Cerebellar cortex (tissue), 1 donor: ENCODE measurements around the gene GRK7.
"Not testable (repeated sequence)": the region's sequence is repeated elsewhere in the genome, so short reads cannot be mapped to it uniquely, and the experiment has no call there.

Experiments
- DNase-seq: peaks from one replicate; pipeline ENCODE4 v3.0.0-alpha.2; 2015; ENCODE audit warnings: low spot score

The GRK7 gene

DNA sequence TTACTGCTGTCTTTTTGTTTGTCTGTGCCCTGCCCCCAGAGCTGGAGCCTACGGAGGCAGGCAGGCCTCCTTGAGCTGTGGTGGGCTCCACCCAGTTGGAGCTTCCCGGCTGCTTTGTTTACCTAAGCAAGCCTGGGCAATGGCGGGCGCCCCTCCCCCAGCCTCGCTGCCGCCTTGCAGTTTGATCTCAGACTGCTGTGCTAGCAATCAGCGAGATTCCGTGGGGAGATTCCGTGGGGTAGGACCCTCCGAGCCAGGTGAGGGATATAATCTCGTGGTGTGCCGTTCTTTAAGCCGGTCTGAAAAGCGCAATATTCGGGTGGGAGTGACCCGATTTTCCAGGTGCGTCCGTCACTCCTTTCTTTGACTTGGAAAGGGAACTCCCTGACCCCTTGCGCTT is 656 bp upstream of the GRK7 start:
- DNase-seq, result not testable (repeated sequence)

- no peak for DNase-seq
Observed at GRCh38 chr3:141764045-141764444, 837 bp downstream of the GRK7 start.

GRCh38 chr3:141764465-141764864 is 1.3 kb downstream of the GRK7 start:
- no peak for DNase-seq

- no peak for DNase-seq
Observed at GRCh38 chr3:141764986-141765385, 1.8 kb downstream of the GRK7 start.

DNA sequence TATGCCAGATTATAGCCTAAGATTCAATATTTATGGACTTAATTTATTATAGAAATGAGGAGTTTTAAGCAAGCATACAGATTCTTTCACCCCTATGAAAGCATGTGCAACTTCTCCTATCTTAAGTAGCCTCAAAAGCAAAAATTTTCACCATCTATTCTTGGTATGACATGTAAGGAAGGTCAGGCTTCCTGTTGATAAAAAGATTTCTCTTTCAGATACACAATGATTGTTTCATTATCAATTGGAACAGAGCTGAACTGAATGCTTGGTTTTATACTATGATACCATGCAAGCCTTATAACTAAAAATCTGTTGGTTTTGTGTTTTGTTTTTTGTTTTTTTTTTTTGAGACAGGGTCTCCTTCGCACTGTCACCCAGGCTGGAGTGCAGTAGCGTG is 3.9 kb downstream of the GRK7 start:
- DNase-seq, result no peak

DNA sequence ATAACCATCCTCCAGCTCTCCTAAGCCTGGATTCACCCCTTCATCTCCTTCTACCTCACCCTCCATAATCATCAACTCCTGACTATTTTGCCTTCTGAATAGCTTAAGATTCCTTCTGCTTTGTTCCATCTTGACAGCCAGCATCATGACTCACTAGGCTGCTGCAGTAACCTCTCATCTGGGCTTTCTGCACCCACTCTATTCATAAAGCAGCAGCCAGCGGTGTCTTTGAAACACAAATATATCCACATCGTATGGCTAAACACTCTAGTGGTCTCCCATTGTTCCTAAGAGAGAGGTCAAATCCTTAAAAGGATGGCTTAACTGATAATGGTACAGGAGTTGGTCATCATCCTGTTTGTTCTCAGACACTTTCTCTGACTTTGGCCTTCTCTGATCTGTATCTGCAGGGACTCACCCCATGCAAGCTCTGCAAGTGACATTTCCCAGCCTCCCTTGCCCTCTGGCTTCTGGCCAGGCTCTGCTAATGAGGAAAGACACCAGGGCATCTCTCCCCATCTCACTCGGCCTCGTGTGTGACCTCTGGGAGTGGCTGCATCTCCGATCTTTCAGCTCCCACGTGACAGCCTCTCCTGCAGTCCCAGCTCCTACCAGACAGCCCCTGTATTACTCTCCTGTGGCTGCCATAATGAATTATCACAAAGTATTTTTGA is 6.2 kb downstream of the GRK7 start:
- no peak for DNase-seq

DNA sequence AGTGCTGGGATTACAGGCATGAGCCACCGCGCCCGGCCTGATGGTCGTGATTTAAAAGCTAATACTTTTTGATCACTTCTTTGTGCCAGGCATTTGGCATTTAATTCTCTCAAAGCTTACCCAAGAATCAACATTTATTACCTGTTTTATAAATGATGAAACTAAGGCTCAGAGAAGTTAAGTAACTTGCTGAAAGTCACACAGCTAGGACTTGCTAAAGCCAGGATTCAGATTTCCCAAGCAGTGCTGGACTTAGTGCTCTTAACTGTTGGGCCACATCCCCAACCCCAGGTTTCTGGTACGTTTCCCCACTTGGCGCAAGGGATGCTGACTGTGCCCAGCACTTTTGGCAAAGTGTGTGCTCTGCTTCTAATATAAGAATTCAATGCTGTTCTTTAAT is 10.5 kb downstream of the GRK7 start:
- DNase-seq, result no peak

GRCh38 chr3:141776376-141776775 is 13.2 kb downstream of the GRK7 start:
- no peak for DNase-seq

GRCh38 chr3:141776885-141777284 is 13.7 kb downstream of the GRK7 start:
- DNase-seq, result no peak

DNA sequence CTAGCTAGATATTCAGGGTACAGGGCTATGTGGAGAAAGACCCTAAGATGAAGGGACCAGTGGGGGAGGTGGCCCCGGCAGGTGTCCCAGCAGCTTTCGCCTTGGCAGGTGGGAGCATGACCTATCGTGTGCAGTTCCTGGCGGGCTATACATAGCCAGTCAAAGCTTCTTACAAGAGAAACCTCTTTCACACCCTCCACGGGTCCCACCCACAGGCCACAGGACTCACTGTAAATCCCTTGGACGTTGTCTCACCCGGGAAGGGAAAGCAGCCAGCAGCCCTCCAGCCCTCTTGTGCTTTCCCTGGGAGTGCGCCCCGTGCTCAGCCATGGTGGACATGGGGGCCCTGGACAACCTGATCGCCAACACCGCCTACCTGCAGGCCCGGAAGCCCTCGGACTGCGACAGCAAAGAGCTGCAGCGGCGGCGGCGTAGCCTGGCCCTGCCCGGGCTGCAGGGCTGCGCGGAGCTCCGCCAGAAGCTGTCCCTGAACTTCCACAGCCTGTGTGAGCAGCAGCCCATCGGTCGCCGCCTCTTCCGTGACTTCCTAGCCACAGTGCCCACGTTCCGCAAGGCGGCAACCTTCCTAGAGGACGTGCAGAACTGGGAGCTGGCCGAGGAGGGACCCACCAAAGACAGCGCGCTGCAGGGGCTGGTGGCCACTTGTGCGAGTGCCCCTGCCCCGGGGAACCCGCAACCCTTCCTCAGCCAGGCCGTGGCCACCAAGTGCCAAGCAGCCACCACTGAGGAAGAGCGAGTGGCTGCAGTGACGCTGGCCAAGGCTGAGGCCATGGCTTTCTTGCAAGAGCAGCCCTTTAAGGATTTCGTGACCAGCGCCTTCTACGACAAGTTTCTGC is 15.0 kb downstream of the GRK7 start:
- DNase-seq, result no peak

DNA sequence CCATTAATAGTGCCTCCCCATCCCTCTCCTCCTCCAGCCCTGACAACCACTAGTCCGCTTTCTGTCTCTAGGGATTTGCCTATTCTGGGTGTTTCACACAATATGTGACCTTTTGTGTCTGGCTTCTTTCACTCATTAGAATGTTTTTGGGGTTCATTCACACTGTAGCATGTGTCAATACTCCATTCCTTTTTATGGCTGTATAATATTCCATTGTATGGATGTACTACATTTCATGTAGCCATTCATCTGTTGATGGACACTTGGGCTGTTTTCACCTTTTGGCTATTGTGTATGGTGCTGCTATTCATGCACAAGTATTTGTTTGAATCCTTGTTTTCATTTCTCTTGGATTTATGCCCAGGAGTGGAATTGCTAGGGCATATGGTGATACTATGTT is 16.5 kb downstream of the GRK7 start:
- DNase-seq, result no peak

- DNase-seq, result no peak
Observed at GRCh38 chr3:141782386-141782932, 19.3 kb downstream of the GRK7 start.

GRCh38 chr3:141783632-141784031 is 20.4 kb downstream of the GRK7 start:
- DNase-seq, result no peak

DNA sequence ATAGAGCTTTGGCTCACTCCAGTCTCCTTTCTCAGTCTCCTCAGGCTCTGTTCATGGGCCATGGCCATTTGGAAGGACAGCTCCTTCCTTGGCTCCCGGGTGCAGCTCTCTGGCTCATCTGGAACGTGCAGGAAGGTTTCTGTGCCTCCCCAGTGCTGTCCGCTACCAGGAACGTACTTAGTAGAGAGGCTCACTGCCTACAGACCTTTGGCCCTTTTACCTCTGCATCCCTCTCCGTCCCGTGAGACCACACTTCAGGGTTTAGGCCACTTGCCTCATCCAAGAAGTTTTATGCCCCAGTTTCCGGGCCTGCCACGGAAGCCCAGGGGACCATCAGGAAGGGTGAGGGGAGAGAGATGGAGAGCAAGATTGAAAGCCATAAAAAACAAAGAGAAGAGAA is 20.9 kb downstream of the GRK7 start:
- no peak for DNase-seq

DNA sequence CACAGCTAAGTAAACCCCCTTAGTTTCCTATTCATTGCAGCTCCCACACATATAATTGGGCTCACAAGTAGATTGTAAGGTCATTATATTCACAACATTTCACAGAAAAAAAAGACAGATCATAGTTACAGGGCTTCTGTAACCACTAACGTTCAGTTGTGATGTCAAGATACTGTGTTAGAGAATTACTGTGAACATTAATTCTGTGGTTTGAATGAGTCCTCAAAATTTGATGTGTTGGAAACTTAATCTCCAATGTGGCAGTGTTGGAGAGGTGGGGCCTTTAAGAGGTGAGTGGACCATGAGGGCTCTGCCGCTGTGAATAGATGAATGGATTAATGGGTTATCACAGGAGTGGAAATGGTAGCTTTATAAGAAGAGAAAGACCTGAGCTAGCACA is 21.3 kb downstream of the GRK7 start:
- no peak for DNase-seq

DNA sequence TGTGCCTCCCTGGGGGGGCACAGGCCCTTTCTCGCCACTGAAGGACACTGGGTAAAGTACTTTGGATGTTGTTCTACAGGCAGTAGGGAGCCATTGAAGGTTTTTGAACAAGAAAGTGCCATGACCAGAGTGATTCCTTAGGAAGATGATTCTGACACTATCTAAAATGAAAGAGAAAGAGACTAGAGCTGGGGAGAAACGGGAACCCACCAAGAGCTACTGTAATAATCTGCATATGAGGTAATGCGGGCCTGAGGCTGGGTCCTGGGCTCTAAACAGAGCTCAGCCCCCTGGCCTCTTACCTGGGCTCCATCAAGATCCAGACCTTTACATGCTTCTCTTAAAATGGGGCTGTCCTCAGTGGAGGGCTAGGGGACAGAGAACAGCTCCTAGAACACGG is 24.9 kb downstream of the GRK7 start:
- no peak for DNase-seq

- DNase-seq, result not testable (repeated sequence)
Observed at GRCh38 chr3:141788750-141789149, 25.5 kb downstream of the GRK7 start.

GRCh38 chr3:141789281-141789680 is 26.1 kb downstream of the GRK7 start:
- DNase-seq, result no peak

- DNase-seq, result no peak
Observed at GRCh38 chr3:141790171-141790570, 27.0 kb downstream of the GRK7 start.

DNA sequence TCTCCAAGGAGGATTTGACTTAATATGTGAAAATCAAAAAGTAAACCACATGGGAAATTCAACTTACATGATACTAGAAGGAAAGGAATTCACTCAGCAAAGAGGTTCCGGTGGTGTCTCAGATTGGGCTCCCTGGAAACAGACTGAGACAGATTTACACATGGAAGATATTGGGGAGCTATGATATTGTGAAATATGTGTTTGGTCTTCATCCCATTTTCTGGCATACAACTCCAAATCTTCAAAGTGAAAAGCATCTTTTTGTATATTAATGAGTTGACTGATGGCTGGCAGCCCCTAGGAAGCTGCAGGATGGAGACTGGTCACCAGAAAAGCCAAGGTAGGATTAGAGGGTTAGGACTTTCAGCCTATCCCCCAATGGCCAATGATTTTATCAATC is 29.3 kb downstream of the GRK7 start:
- no peak for DNase-seq

DNA sequence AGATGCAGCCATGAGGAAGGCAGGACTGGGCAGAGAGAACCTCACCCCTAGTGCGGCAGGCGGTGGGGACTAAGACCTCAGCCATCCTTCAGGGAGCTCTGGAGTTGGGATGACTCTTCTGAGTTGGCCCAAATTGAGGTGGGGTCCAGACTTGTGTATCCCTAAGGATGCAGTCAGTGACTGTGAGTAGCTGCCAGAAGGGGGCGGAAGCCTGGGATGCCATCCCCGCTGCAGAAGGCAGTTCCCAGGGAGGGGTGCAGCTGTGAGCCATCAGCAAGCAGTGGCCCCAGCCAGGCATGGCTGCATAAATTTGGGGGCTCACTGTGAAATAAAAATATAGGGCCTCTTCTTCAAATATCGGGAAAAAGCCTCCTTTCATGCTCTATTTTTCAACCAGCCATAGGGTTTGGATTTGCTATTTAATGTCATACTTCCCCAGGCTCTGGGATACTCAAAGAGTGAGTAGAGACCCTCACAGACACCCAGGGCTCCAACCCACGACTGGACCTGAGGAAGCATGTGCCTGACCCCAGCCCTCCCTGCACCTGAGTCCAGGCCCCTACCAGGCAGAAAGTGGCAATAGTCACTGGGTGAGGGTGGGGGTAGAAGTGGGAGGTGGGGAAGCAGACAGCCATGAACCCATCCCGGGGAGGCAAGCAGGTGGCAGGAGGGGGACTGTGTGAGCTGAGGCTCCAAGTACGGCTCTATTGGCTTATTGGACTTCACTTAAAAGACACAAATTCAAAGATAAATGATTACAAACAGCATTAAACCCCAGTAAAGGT is 30.5 kb downstream of the GRK7 start:
- DNase-seq, result no peak

DNA sequence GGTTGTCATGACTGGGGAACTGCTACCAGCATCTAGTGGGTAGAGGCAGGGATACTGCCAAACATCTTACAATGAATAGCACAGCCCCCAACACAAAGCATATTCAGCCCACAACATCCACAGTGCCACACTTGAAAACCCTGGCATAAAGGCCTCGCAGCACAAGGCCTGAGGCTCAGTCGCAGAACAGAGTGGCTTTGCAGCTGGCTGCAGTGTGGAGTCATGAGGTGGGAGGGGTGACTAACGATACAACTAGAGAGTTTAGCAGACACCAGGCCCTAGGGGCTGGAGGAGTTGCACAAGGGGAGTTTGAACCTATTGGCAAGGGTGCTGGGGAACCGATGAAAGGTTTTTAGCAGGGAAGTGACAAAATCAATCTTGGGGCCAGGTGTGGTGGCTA is 32.1 kb downstream of the GRK7 start:
- DNase-seq, result no peak

DNA sequence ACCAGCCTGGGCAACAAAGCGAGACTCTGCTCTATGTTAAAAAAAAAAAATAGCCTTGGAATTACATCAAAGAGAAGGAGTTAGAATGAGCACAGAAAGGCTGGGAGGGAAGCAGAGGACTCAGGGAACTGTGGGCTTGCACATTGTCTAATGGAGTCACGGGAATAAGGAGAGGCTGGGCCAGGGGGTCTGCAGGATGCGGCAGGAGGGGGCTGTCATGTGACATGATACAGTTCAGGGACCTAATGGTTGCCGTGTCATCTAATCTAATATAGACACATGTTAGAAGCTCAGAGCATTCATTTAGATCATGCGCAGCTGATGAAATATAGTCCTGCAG is 32.5 kb downstream of the GRK7 start:
- no peak for DNase-seq
